Thyroid gland (tissue), 4 donors: ENCODE results near the gene IQGAP3. TPM values are rescaled to one million over a fixed set of nuclear protein-coding genes. Genes with fewer than 3 reads are reported as not detected.

ENCODE experiments used
- DNase-seq, 2 donors: peaks; one replicate each; pipeline ENCODE4 v3.0.0-alpha.2; 2019
- H3K27ac ChIP-seq, 3 donors: fragments of 200-600 bp; sonication (generic); 1 replicate in 2 of 3; 2 replicates in 1 of 3; pipeline ENCODE4 v1.5.1; 2016 to 2019; ENCODE audit warnings: mild to moderate bottlenecking in 1 of 3, moderate library complexity in 1 of 3
- H3K27me3 ChIP-seq: fragments of 200-600 bp; sonication (generic); one replicate; pipeline ENCODE4 v1.5.1; 2019
- H3K36me3 ChIP-seq, 2 donors: fragments of 200-600 bp; sonication (generic); one replicate each; pipeline ENCODE4 v1.5.1; 2016 to 2019
- H3K4me1 ChIP-seq, 2 donors: fragments of 200-600 bp; sonication (generic); one replicate each; pipeline ENCODE4 v1.5.1; 2017 to 2019
- H3K4me3 ChIP-seq, 3 donors: fragments of 200-600 bp; sonication (generic); replicated peaks in 1 of 3; 1 replicate in 2 of 3; 2 replicates in 1 of 3; pipeline ENCODE4 v1.5.1; 2016; ENCODE audit warnings: mild to moderate bottlenecking in 1 of 3
- H3K9me3 ChIP-seq: fragments of 200-600 bp; sonication (generic); one replicate; pipeline ENCODE4 v1.5.1; 2017
- CTCF ChIP-seq, 6 experiments: fragments of 200-600 bp in 3 of 6; fragments of 450-650 bp in 3 of 6; sonication (generic) in 3 of 6; IDR thresholded peaks; one replicate each; pipeline ENCODE4 v1.5.1; 2016 to 2019; ENCODE audit warnings: antibody characterized with exemption in 6 of 6, mild to moderate bottlenecking in 2 of 6, inconsistent platforms in 1 of 6, moderate library complexity in 1 of 6
- POLR2A ChIP-seq, 2 donors: fragments of 450-650 bp; IDR thresholded peaks; one replicate each; pipeline ENCODE4 v1.6.1; 2017; ENCODE audit warnings: antibody characterized with exemption in 2 of 2, mild to moderate bottlenecking in 2 of 2, moderate library complexity in 1 of 2
- WGBS, 2 donors: methylation state at CpG; one replicate each; pipeline ENCODE4 v1.1.5; 2017; 5-methylcytosine and 5-hydroxymethylcytosine counted together
- intact Hi-C: fragments of 100-400 bp; cut with DNase I; formaldehyde crosslinking; loops from one replicate; pipeline ENCODE4 v1.15.1; 2023
- total RNA-seq, 4 donors: library from RNA; depleted of rRNA; stranded (reverse); fragments of >200 nt; gene quantifications; one replicate each; pipeline ENCODE4 v1.2.3, GENCODE V29; 2016

IQGAP3 gene
- total RNA-seq, 4 donors from 2014 or later, result 0.15 to 1.4 (median 0.50) TPM

GRCh38 chr1:156549390-156549789 lies 23.0 kb downstream of the IQGAP3 start:
- TF ChIP-seq CTCF (IDR thresholded peaks at IDR 0.05), result peak in 2 of 6 experiments; percentile 9 to 18
- no peak for TF ChIP-seq POLR2A (IDR thresholded peaks at IDR 0.05)
- DNase-seq, result peak; percentile 13 to 27
- Histone ChIP-seq H3K9me3 (no peaks in the 10 kb centered on the region), H3K27me3 (no peaks in the 10 kb centered on the region), H3K27ac (no peak overlapping the region), H3K4me3 (no peak overlapping the region), H3K36me3 (no peaks in the 10 kb centered on the region), H3K4me1 (no peaks in the 10 kb centered on the region)
- WGBS, 2 donors, result 55 to 72% methylated on average over 2 of the region's 2 CpGs
- intact Hi-C loops, result no loop called here

- DNase-seq, result no peak
- WGBS, 2 donors, result 90 to 92% methylated on average over 8 to 9 of the region's 9 CpGs
- H3K27me3 ChIP-seq, result no peaks in the 10 kb centered on the region
- H3K27ac ChIP-seq, result no peak overlapping the region
- H3K4me3 ChIP-seq, result no peak overlapping the region
- H3K9me3 ChIP-seq, result no peaks in the 10 kb centered on the region
- no peaks in the 10 kb centered on the region for H3K36me3 ChIP-seq
- intact Hi-C loops, result no loop called here
- no peak for TF ChIP-seq POLR2A (IDR thresholded peaks at IDR 0.05)
- no peaks in the 10 kb centered on the region for H3K4me1 ChIP-seq
These were observed 24.4 kb downstream of the IQGAP3 start for GRCh38 chr1:156547982-156548381.

GRCh38 chr1:156547434-156547833 lies 24.9 kb downstream of the IQGAP3 start:
- Histone ChIP-seq H3K27ac (no peak overlapping the region), H3K4me3 (no peak overlapping the region), H3K27me3 (no peaks in the 10 kb centered on the region), H3K36me3 (no peaks in the 10 kb centered on the region), H3K9me3 (no peaks in the 10 kb centered on the region), H3K4me1 (no peaks in the 10 kb centered on the region)
- WGBS, 2 donors, result 97 to 98% methylated on average over 4 of the region's 4 CpGs
- DNase-seq, result no peak
- intact Hi-C loops, result no loop called here
- TF ChIP-seq CTCF (IDR thresholded peaks at IDR 0.05) (no peak), POLR2A (IDR thresholded peaks at IDR 0.05) (no peak)

GRCh38 chr1:156546267-156546666 lies 26.1 kb downstream of the IQGAP3 start:
- Histone ChIP-seq H3K4me1 (no peaks in the 10 kb centered on the region), H3K36me3 (no peaks in the 10 kb centered on the region), H3K27me3 (no peaks in the 10 kb centered on the region), H3K9me3 (no peaks in the 10 kb centered on the region), H3K27ac (no peak overlapping the region), H3K4me3 (no peak overlapping the region)
- DNase-seq, result no peak
- TF ChIP-seq POLR2A (IDR thresholded peaks at IDR 0.05) (no peak), CTCF (IDR thresholded peaks at IDR 0.05) (no peak)
- intact Hi-C loops, result no loop called here
- 98% methylated on average over 3 of the region's 3 CpGs for WGBS, 2 donors

- no peak for TF ChIP-seq POLR2A (IDR thresholded peaks at IDR 0.05)
- TF ChIP-seq CTCF (IDR thresholded peaks at IDR 0.05), result no peak
- H3K36me3 ChIP-seq, result no peaks in the 10 kb centered on the region
- 97 to 98% methylated on average over 3 of the region's 3 CpGs for WGBS, 2 donors
- intact Hi-C loops, result no loop called here
- no peaks in the 10 kb centered on the region for H3K4me1 ChIP-seq
- no peaks in the 10 kb centered on the region for H3K9me3 ChIP-seq
- H3K27me3 ChIP-seq, result no peaks in the 10 kb centered on the region
- no peak overlapping the region for H3K27ac ChIP-seq
- DNase-seq, result no peak
- no peak overlapping the region for H3K4me3 ChIP-seq
These were observed 27.7 kb downstream of the IQGAP3 start for GRCh38 chr1:156544592-156545102.

GRCh38 chr1:156543066-156543465 lies 29.3 kb downstream of the IQGAP3 start:
- H3K9me3 ChIP-seq, result no peaks in the 10 kb centered on the region
- no peak overlapping the region for H3K27ac ChIP-seq
- intact Hi-C loops, result no loop called here
- WGBS, 2 donors, result 89 to 97% methylated on average over 1 of the region's 1 CpG
- no peaks in the 10 kb centered on the region for H3K36me3 ChIP-seq
- no peaks in the 10 kb centered on the region for H3K27me3 ChIP-seq
- no peak overlapping the region for H3K4me3 ChIP-seq
- H3K4me1 ChIP-seq, result no peaks in the 10 kb centered on the region
- DNase-seq, result no peak
- TF ChIP-seq POLR2A (IDR thresholded peaks at IDR 0.05) (no peak), CTCF (IDR thresholded peaks at IDR 0.05) (no peak)
